WTC11 (cell line): ENCODE results near the gene B4GALT2. TPM values are rescaled to one million over a fixed set of nuclear protein-coding genes. Genes with fewer than 3 reads are reported as not detected.

Source experiments
- ATAC-seq: fragments of 200-7000 bp; cut with Tn5 transposase; 2 replicates; pipeline ENCODE4 v1.10.0; 2021; ENCODE audit warnings: mild to moderate bottlenecking, moderate library complexity
- CTCF ChIA-PET: fragments of 300-600 bp; sonication (Branson Sonifier 250); formaldehyde crosslinking; loops from one replicate; lab custom pipeline; 2021; ENCODE audit warnings: antibody characterized with exemption; lab: Charles Lee
- POLR2A ChIA-PET: fragments of 350-600 bp; sonication (Branson Sonifier 250); formaldehyde crosslinking; loops from one replicate; lab custom pipeline; 2021; ENCODE audit warnings: antibody characterized with exemption; lab: Charles Lee
- DNase-seq: peaks from one replicate; pipeline ENCODE4 v3.0.0; 2021; ENCODE audit warnings: low spot score
- H3K27ac Mint-ChIP-seq: 2 replicates; pipeline ENCODE4 v1.8.0; 2021; ENCODE audit warnings: mixed read lengths
- H3K27me3 Mint-ChIP-seq: 2 replicates; pipeline ENCODE4 v1.8.0; 2021; ENCODE audit warnings: low read depth, mild to moderate bottlenecking, moderate library complexity, mixed read lengths
- H3K36me3 Mint-ChIP-seq: 2 replicates; pipeline ENCODE4 v1.8.0; 2021; ENCODE audit warnings: mixed read lengths
- H3K4me1 Mint-ChIP-seq: 2 replicates; pipeline ENCODE4 v1.8.0; 2022; ENCODE audit warnings: mixed read lengths
- H3K4me3 Mint-ChIP-seq: 2 replicates; pipeline ENCODE4 v1.8.0; 2021; ENCODE audit warnings: mild to moderate bottlenecking, moderate library complexity, mixed read lengths
- H3K9me3 Mint-ChIP-seq: 2 replicates; pipeline ENCODE4 v1.8.0; 2021; ENCODE audit warnings: mixed read lengths
- GABPB1 ChIP-seq: sonication (generic); formaldehyde crosslinking; IDR thresholded peaks from 2 replicates; pipeline ENCODE4 v1.8.1; 2023; ENCODE audit warnings: mild to moderate bottlenecking, missing genetic modification reagents
- GTF2I ChIP-seq: fragments of 250-450 bp; sonication (Bioruptor Pico); conservative IDR thresholded peaks from 2 replicates; pipeline ENCODE4 v1.4.0; 2021; ENCODE audit warnings: mild to moderate bottlenecking
- NFATC4 ChIP-seq: fragments of 250-450 bp; sonication (Bioruptor Pico); IDR thresholded peaks from 2 replicates; pipeline ENCODE4 v1.9.0; 2021; ENCODE audit warnings: mild to moderate bottlenecking
- RORB ChIP-seq: fragments of 250-450 bp; sonication (Bioruptor Pico); IDR thresholded peaks from 2 replicates; pipeline ENCODE4 v1.9.0; 2021; ENCODE audit warnings: mild to moderate bottlenecking
- ZNF232 ChIP-seq: sonication (generic); formaldehyde crosslinking; IDR thresholded peaks from 2 replicates; pipeline ENCODE4 v1.8.0; 2022; ENCODE audit warnings: mild to moderate bottlenecking, missing genetic modification reagents
- ZNF423 ChIP-seq: fragments of 250-450 bp; sonication (Bioruptor Pico); IDR thresholded peaks from 2 replicates; pipeline ENCODE4 v2.1.2; 2022; ENCODE audit warnings: mild to moderate bottlenecking, moderate library complexity
- total RNA-seq: library from RNA; stranded (reverse); gene quantifications from 3 replicates; pipeline ENCODE4 v1.2.3, GENCODE V29; 2021
- TF ChIP-seq, protein P1 (sequence below): sonication (generic); formaldehyde crosslinking; IDR thresholded peaks from 2 replicates; pipeline ENCODE4 v1.8.1; 2022; ENCODE audit warnings: low read depth, mild to moderate bottlenecking, moderate library complexity, missing genetic modification reagents, borderline replicate concordance
- TF ChIP-seq, protein P2 (sequence below): sonication (generic); formaldehyde crosslinking; IDR thresholded peaks from 2 replicates; pipeline ENCODE4 v1.8.0; 2023; ENCODE audit warnings: mild to moderate bottlenecking, missing genetic modification reagents
- TF ChIP-seq, protein P3 (sequence below): sonication (generic); formaldehyde crosslinking; IDR thresholded peaks from 2 replicates; pipeline ENCODE4 v1.8.0; 2022; ENCODE audit warnings: mild to moderate bottlenecking, missing genetic modification reagents
- TF ChIP-seq, protein P4 (sequence below): sonication (generic); formaldehyde crosslinking; IDR thresholded peaks from 2 replicates; pipeline ENCODE4 v1.8.1; 2022; ENCODE audit warnings: mild to moderate bottlenecking, moderate library complexity, missing genetic modification reagents
- TF ChIP-seq, protein P5 (sequence below): sonication (generic); formaldehyde crosslinking; conservative IDR thresholded peaks from 2 replicates; pipeline ENCODE4 v1.8.1; 2023; ENCODE audit warnings: mild to moderate bottlenecking, low read depth, missing genetic modification reagents, moderate library complexity
- TF ChIP-seq, protein P6 (sequence below): sonication (generic); formaldehyde crosslinking; IDR thresholded peaks from 2 replicates; pipeline ENCODE4 v1.8.1; 2023; ENCODE audit warnings: mild to moderate bottlenecking, missing genetic modification reagents

Gene B4GALT2
- total RNA-seq, 1 experiment from 2014 or later: 66.7 TPM

DNA sequence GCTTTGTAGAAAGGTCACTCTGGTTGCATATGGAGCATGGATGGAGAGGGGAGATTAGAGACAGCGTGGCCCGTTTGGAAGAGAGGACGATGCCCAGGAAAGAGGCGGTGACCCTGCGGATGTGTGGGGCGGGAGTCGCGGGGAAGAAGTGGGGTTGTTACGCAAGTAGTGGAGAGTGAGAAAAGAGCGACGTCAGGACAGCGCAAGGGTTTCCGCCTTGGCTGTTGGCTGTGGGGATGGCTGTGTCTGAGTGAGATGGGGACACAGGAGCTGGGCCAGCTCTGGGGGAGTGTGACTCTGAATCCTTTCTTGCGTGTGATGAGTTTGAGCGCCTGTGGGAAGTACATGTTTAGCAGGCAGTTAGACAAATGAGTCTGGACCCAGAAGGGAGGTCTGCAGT lies 3.8 kb downstream of the B4GALT2 start:
- ATAC-seq: no peak
- Mint-ChIP-seq H3K27me3 (peaks cover 2% of the 10 kb centered on the region), H3K36me3 (peaks cover 13% of the 10 kb centered on the region; the same call in 1 of the 2 replicates)
- POLR2A ChIA-PET: no interaction called here
- TF ChIP-seq NFATC4 (CRISPR knock-in tag) (no peak), RORB (CRISPR knock-in tag) (no peak)
- TF ChIP-seq, protein P1, sequence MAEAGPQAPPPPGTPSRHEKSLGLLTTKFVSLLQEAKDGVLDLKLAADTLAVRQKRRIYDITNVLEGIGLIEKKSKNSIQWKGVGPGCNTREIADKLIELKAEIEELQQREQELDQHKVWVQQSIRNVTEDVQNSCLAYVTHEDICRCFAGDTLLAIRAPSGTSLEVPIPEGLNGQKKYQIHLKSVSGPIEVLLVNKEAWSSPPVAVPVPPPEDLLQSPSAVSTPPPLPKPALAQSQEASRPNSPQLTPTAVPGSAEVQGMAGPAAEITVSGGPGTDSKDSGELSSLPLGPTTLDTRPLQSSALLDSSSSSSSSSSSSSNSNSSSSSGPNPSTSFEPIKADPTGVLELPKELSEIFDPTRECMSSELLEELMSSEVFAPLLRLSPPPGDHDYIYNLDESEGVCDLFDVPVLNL (CRISPR knock-in tag): no peak
- TF ChIP-seq, protein P2, sequence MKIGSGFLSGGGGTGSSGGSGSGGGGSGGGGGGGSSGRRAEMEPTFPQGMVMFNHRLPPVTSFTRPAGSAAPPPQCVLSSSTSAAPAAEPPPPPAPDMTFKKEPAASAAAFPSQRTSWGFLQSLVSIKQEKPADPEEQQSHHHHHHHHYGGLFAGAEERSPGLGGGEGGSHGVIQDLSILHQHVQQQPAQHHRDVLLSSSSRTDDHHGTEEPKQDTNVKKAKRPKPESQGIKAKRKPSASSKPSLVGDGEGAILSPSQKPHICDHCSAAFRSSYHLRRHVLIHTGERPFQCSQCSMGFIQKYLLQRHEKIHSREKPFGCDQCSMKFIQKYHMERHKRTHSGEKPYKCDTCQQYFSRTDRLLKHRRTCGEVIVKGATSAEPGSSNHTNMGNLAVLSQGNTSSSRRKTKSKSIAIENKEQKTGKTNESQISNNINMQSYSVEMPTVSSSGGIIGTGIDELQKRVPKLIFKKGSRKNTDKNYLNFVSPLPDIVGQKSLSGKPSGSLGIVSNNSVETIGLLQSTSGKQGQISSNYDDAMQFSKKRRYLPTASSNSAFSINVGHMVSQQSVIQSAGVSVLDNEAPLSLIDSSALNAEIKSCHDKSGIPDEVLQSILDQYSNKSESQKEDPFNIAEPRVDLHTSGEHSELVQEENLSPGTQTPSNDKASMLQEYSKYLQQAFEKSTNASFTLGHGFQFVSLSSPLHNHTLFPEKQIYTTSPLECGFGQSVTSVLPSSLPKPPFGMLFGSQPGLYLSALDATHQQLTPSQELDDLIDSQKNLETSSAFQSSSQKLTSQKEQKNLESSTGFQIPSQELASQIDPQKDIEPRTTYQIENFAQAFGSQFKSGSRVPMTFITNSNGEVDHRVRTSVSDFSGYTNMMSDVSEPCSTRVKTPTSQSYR: no peak
- TF ChIP-seq, all 79 proteins: peak for 0
- H3K4me1 Mint-ChIP-seq: peaks cover 16% of the 10 kb centered on the region
- H3K9me3 Mint-ChIP-seq: no peaks in the 10 kb centered on the region
- CTCF ChIA-PET: no interaction called here
- DNase-seq: no peak
- H3K4me3 Mint-ChIP-seq: no peak overlapping the region
- H3K27ac Mint-ChIP-seq: no peak overlapping the region

DNA sequence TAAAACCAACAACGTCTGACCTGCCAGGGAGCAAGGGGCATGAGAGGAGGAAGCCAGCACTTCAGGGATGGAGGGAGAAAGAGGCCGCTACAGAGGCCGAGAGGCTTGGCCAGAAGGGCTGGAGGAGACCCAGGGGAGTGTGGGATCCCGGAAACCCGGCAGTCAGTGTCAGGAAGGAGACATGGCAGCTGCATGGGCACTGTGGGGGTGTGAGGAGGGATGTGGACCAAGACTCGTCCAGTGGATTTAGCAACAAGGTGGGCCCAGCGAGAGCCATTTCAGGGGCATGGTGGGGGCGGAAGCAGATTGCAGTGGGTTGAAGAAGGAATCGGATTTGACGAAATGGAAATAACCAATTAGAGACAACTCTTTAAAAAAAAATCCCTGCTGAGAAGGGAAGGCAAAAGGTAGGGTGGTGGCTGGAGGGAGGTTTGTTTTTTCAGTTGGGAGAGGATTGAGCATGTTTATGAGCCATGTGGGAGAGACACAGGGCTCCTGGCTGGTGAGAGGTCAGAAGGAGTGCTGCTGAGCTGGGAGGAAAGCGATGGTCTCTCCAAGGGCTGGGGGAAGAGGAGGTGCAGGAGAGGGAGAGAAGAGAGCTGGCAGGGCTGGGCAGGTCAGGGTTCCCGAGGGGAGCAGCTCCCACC lies 4.4 kb downstream of the B4GALT2 start:
- Mint-ChIP-seq H3K27ac (0 out of 2 replicates have a peak overlapping the region, but pooled peaks have one; percentile 27), H3K4me3 (no peak overlapping the region), H3K9me3 (no peaks in the 10 kb centered on the region), H3K4me1 (peaks cover 10% of the 10 kb centered on the region)
- POLR2A ChIA-PET: no interaction called here
- no peak for DNase-seq
- CTCF ChIA-PET: interaction anchor here (2.2 kb wide), 1 partner anchor 49 kb away, joined by 5 read pairs; no protein-coding TSS in a partner anchor
- no peak for ATAC-seq
- TF ChIP-seq RORB (CRISPR knock-in tag) (no peak), GABPB1 (CRISPR knock-in tag) (no peak), GTF2I (CRISPR knock-in tag) (no peak), ZNF423 (CRISPR knock-in tag) (no peak), ZNF232 (CRISPR knock-in tag) (no peak)
- TF ChIP-seq, protein P3, sequence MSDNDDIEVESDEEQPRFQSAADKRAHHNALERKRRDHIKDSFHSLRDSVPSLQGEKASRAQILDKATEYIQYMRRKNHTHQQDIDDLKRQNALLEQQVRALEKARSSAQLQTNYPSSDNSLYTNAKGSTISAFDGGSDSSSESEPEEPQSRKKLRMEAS (CRISPR knock-in tag): no peak
- TF ChIP-seq, protein P4, sequence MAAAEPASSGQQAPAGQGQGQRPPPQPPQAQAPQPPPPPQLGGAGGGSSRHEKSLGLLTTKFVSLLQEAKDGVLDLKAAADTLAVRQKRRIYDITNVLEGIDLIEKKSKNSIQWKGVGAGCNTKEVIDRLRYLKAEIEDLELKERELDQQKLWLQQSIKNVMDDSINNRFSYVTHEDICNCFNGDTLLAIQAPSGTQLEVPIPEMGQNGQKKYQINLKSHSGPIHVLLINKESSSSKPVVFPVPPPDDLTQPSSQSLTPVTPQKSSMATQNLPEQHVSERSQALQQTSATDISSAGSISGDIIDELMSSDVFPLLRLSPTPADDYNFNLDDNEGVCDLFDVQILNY (CRISPR knock-in tag): no peak
- TF ChIP-seq, protein P5, sequence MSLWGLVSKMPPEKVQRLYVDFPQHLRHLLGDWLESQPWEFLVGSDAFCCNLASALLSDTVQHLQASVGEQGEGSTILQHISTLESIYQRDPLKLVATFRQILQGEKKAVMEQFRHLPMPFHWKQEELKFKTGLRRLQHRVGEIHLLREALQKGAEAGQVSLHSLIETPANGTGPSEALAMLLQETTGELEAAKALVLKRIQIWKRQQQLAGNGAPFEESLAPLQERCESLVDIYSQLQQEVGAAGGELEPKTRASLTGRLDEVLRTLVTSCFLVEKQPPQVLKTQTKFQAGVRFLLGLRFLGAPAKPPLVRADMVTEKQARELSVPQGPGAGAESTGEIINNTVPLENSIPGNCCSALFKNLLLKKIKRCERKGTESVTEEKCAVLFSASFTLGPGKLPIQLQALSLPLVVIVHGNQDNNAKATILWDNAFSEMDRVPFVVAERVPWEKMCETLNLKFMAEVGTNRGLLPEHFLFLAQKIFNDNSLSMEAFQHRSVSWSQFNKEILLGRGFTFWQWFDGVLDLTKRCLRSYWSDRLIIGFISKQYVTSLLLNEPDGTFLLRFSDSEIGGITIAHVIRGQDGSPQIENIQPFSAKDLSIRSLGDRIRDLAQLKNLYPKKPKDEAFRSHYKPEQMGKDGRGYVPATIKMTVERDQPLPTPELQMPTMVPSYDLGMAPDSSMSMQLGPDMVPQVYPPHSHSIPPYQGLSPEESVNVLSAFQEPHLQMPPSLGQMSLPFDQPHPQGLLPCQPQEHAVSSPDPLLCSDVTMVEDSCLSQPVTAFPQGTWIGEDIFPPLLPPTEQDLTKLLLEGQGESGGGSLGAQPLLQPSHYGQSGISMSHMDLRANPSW: no peak
- TF ChIP-seq, protein P6, sequence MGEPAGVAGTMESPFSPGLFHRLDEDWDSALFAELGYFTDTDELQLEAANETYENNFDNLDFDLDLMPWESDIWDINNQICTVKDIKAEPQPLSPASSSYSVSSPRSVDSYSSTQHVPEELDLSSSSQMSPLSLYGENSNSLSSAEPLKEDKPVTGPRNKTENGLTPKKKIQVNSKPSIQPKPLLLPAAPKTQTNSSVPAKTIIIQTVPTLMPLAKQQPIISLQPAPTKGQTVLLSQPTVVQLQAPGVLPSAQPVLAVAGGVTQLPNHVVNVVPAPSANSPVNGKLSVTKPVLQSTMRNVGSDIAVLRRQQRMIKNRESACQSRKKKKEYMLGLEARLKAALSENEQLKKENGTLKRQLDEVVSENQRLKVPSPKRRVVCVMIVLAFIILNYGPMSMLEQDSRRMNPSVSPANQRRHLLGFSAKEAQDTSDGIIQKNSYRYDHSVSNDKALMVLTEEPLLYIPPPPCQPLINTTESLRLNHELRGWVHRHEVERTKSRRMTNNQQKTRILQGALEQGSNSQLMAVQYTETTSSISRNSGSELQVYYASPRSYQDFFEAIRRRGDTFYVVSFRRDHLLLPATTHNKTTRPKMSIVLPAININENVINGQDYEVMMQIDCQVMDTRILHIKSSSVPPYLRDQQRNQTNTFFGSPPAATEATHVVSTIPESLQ (CRISPR knock-in tag): no peak
- TF ChIP-seq, all 79 proteins: peak for 0
- Mint-ChIP-seq H3K36me3 (peaks cover 7% of the 10 kb centered on the region; the same call in 1 of the 2 replicates), H3K27me3 (peaks cover 4% of the 10 kb centered on the region)
